T-helper 2 cell treated with Interferon-gamma antibody and Interleukin-4, amounts not matched to agents 5 μg/mL and 100 μg/mL, for 36 hours (primary cell): ENCODE results near the gene THRA.

ENCODE experiments used
- DNase-seq: peaks from one replicate; pipeline ENCODE4 v3.0.0; 2021; ENCODE audit warnings: low spot score
- H3K27ac Mint-ChIP-seq: one replicate; pipeline ENCODE4 v1.8.0; 2021; ENCODE audit warnings: mild to moderate bottlenecking, mixed read lengths
- H3K27me3 Mint-ChIP-seq: one replicate; pipeline ENCODE4 v1.8.0; 2021; ENCODE audit warnings: low read depth, mixed read lengths
- H3K36me3 Mint-ChIP-seq: one replicate; pipeline ENCODE4 v1.8.0; 2021; ENCODE audit warnings: low read depth, mixed read lengths
- H3K4me1 Mint-ChIP-seq: one replicate; pipeline ENCODE4 v1.8.0; 2021; ENCODE audit warnings: low read depth, mixed read lengths
- H3K4me3 Mint-ChIP-seq: one replicate; pipeline ENCODE4 v1.8.0; 2022; ENCODE audit warnings: mild to moderate bottlenecking, moderate library complexity, mixed read lengths
- H3K9me3 Mint-ChIP-seq: one replicate; pipeline ENCODE4 v1.8.0; 2021; ENCODE audit warnings: mixed read lengths

The THRA gene

GRCh38 chr17:40022961-40023541 is 39.7 kb upstream of the THRA start:
- Mint-ChIP-seq H3K4me3 (no peak overlapping the region), H3K36me3 (peaks cover 31% of the 10 kb centered on the region), H3K4me1 (peaks cover 19% of the 10 kb centered on the region), H3K27ac (no peak overlapping the region), H3K27me3 (no peaks in the 10 kb centered on the region), H3K9me3 (no peaks in the 10 kb centered on the region)
- DNase-seq = no peak

GRCh38 chr17:40023590-40024292 is 39.0 kb upstream of the THRA start:
- H3K27me3 Mint-ChIP-seq = no peaks in the 10 kb centered on the region
- H3K9me3 Mint-ChIP-seq = no peaks in the 10 kb centered on the region
- H3K4me3 Mint-ChIP-seq = no peak overlapping the region
- no peak for DNase-seq
- H3K36me3 Mint-ChIP-seq = peaks cover 34% of the 10 kb centered on the region
- H3K27ac Mint-ChIP-seq = no peak overlapping the region
- peaks cover 19% of the 10 kb centered on the region for H3K4me1 Mint-ChIP-seq

GRCh38 chr17:40024901-40025300 is 37.9 kb upstream of the THRA start:
- Mint-ChIP-seq H3K36me3 (peaks cover 43% of the 10 kb centered on the region), H3K27me3 (no peaks in the 10 kb centered on the region), H3K9me3 (no peaks in the 10 kb centered on the region), H3K4me1 (peaks cover 19% of the 10 kb centered on the region), H3K4me3 (no peak overlapping the region), H3K27ac (no peak overlapping the region)
- no peak for DNase-seq

- no peak for DNase-seq
- H3K27ac Mint-ChIP-seq = peak overlapping the region; percentile 20
- H3K36me3 Mint-ChIP-seq = peaks cover 41% of the 10 kb centered on the region
- peak overlapping the region; percentile 25 for H3K4me3 Mint-ChIP-seq
- peaks cover 19% of the 10 kb centered on the region for H3K4me1 Mint-ChIP-seq
- no peaks in the 10 kb centered on the region for H3K9me3 Mint-ChIP-seq
- H3K27me3 Mint-ChIP-seq = no peaks in the 10 kb centered on the region
Observed at GRCh38 chr17:40025559-40025958, 37.2 kb upstream of the THRA start.

GRCh38 chr17:40025991-40026815 is 36.6 kb upstream of the THRA start:
- Mint-ChIP-seq H3K9me3 (no peaks in the 10 kb centered on the region), H3K27me3 (no peaks in the 10 kb centered on the region), H3K4me3 (peak overlapping the region; percentile 25), H3K4me1 (peaks cover 19% of the 10 kb centered on the region), H3K36me3 (peaks cover 45% of the 10 kb centered on the region), H3K27ac (peak overlapping the region; percentile 20)
- no peak for DNase-seq

GRCh38 chr17:40026816-40027613 is 35.8 kb upstream of the THRA start:
- DNase-seq = peak; percentile 58
- Mint-ChIP-seq H3K27me3 (no peaks in the 10 kb centered on the region), H3K27ac (no peak overlapping the region)

GRCh38 chr17:40027614-40028012 is 35.2 kb upstream of the THRA start:
- H3K36me3 Mint-ChIP-seq = peaks cover 47% of the 10 kb centered on the region
- H3K27me3 Mint-ChIP-seq = no peaks in the 10 kb centered on the region
- no peak for DNase-seq
- peaks cover 19% of the 10 kb centered on the region for H3K4me1 Mint-ChIP-seq
- H3K27ac Mint-ChIP-seq = no peak overlapping the region
- no peak overlapping the region for H3K4me3 Mint-ChIP-seq
- no peaks in the 10 kb centered on the region for H3K9me3 Mint-ChIP-seq

More at GRCh38 chr17:40026816-40027613, 35.8 kb upstream of the THRA start:
- no peak overlapping the region for H3K4me3 Mint-ChIP-seq
- H3K9me3 Mint-ChIP-seq = no peaks in the 10 kb centered on the region
- H3K36me3 Mint-ChIP-seq = peaks cover 41% of the 10 kb centered on the region
- peaks cover 19% of the 10 kb centered on the region for H3K4me1 Mint-ChIP-seq

GRCh38 chr17:40028595-40028994 is 34.2 kb upstream of the THRA start:
- H3K27ac Mint-ChIP-seq = no peak overlapping the region
- peaks cover 19% of the 10 kb centered on the region for H3K4me1 Mint-ChIP-seq
- peaks cover 52% of the 10 kb centered on the region for H3K36me3 Mint-ChIP-seq
- no peak overlapping the region for H3K4me3 Mint-ChIP-seq
- DNase-seq = no peak
- H3K27me3 Mint-ChIP-seq = no peaks in the 10 kb centered on the region
- no peaks in the 10 kb centered on the region for H3K9me3 Mint-ChIP-seq

GRCh38 chr17:40031706-40032105 is 31.1 kb upstream of the THRA start:
- Mint-ChIP-seq H3K36me3 (peaks cover 35% of the 10 kb centered on the region), H3K4me1 (peaks cover 4% of the 10 kb centered on the region), H3K27ac (no peak overlapping the region)

GRCh38 chr17:40032322-40033320 is 30.1 kb upstream of the THRA start:
- DNase-seq = no peak
- no peak overlapping the region for H3K27ac Mint-ChIP-seq
- no peaks in the 10 kb centered on the region for H3K4me1 Mint-ChIP-seq
- H3K9me3 Mint-ChIP-seq = no peaks in the 10 kb centered on the region
- H3K4me3 Mint-ChIP-seq = no peak overlapping the region
- no peaks in the 10 kb centered on the region for H3K27me3 Mint-ChIP-seq
- H3K36me3 Mint-ChIP-seq = peaks cover 35% of the 10 kb centered on the region

More at GRCh38 chr17:40031706-40032105, 31.1 kb upstream of the THRA start:
- DNase-seq = no peak
- Mint-ChIP-seq H3K9me3 (no peaks in the 10 kb centered on the region), H3K4me3 (no peak overlapping the region), H3K27me3 (no peaks in the 10 kb centered on the region)

- no peaks in the 10 kb centered on the region for H3K9me3 Mint-ChIP-seq
- no peaks in the 10 kb centered on the region for H3K27me3 Mint-ChIP-seq
- no peaks in the 10 kb centered on the region for H3K4me1 Mint-ChIP-seq
- H3K4me3 Mint-ChIP-seq = no peak overlapping the region
- peaks cover 33% of the 10 kb centered on the region for H3K36me3 Mint-ChIP-seq
- H3K27ac Mint-ChIP-seq = no peak overlapping the region
- DNase-seq = no peak
Observed at GRCh38 chr17:40033339-40033738, 29.4 kb upstream of the THRA start.

- DNase-seq = no peak
- Mint-ChIP-seq H3K9me3 (no peaks in the 10 kb centered on the region), H3K36me3 (peaks cover 21% of the 10 kb centered on the region), H3K27ac (no peak overlapping the region), H3K4me1 (no peaks in the 10 kb centered on the region), H3K27me3 (no peaks in the 10 kb centered on the region), H3K4me3 (no peak overlapping the region)
Observed at GRCh38 chr17:40034426-40035161, 28.2 kb upstream of the THRA start.
